Pancreas (tissue), 10 donors: ENCODE results near the gene CGREF1. TPM values are rescaled to one million over a fixed set of nuclear protein-coding genes. Genes with fewer than 3 reads are reported as not detected.

Experiments
- ATAC-seq, 4 donors: fragments of 200-7000 bp; cut with Tn5 transposase; one replicate each; pipeline versions ENCODE4 v1.8.0 to v1.9.1; 2020; ENCODE audit warnings: mild to moderate bottlenecking in 4 of 4, moderate library complexity in 4 of 4
- DNase-seq, 6 donors: peaks; one replicate each; pipeline ENCODE4 v3.0.0-alpha.2; 2020
- FAIRE-seq: peaks from 2 replicates; lab custom pipeline; 2012; peaks lifted over from hg19 to GRCh38; lab: Jason Lieb, UNC
- H3K27ac ChIP-seq, 4 donors: fragments of 200-600 bp; sonication (generic); 1 replicate in 3 of 4; 2 replicates in 1 of 4; pipeline versions ENCODE4 v1.5.0 to v1.8.0; 2020
- H3K27me3 ChIP-seq, 4 donors: fragments of 200-600 bp; one replicate each; pipeline ENCODE4 v1.8.0; 2021
- H3K36me3 ChIP-seq, 3 donors: fragments of 200-600 bp; sonication (generic) in 1 of 3; one replicate each; pipeline versions ENCODE4 v1.5.0 to v1.8.0; 2020 to 2021
- H3K4me1 ChIP-seq, 3 donors: fragments of 200-600 bp; one replicate each; pipeline ENCODE4 v1.8.0; 2021
- H3K4me3 ChIP-seq, 4 donors: fragments of 200-600 bp; sonication (generic) in 2 of 4; one replicate each; pipeline versions ENCODE4 v1.5.0 to v1.8.0; 2020 to 2021
- H3K9me3 ChIP-seq, 4 donors: fragments of 200-600 bp; one replicate each; pipeline ENCODE4 v1.8.0; 2021
- WGBS, 2 donors: extraction: QIAGEN DNeasy Blood & Tissue Kit; methylation state at CpG; one replicate each; pipeline ENCODE4 v1.1.7; 2013; 5-methylcytosine and 5-hydroxymethylcytosine counted together
- intact Hi-C, 3 donors: fragments of 100-400 bp; cut with DNase I; formaldehyde crosslinking; loops; one replicate each; pipeline versions ENCODE4 v1.11.1 to v1.14.2; 2022
- polyA plus RNA-seq, 2 donors: library from polyadenylated mRNA; stranded (reverse); fragments of 200-250 nt; gene quantifications; one replicate each; pipeline ENCODE4 v1.2.3, GENCODE V29; 2013
- total RNA-seq, 6 donors: library from RNA; stranded (reverse); fragmentation: NEBNext Ultra II Directional in 4 of 6; extraction: Animal tissue kit (Norgen Biotek cat#: 25700) in 4 of 6; gene quantifications; one replicate each; pipeline versions ENCODE4 v1.2.1 to v1.2.4, GENCODE V29; 2021 to 2023
- TF ChIP-seq, protein P1 (sequence below), 4 donors: fragments of 200-600 bp; sonication (generic) in 3 of 4; IDR thresholded peaks; one replicate each; pipeline versions ENCODE4 v1.5.0 to v1.8.0; 2021; ENCODE audit warnings: antibody characterized with exemption in 4 of 4
- donor health status: healthy with polysubstance abuse.
- donor health status: DM: no; HTN: no; CAD: no; lungs with moderate emphysema.
- donor health status: DM: no; HTN: no; CAD: no.
- donor health status: control.
- donor health status: control.
- donor health status: Bipolar disorder and iron deficiency.
- donor health status: DM: yes; HTN: yes; CAD: no.
- donor health status: DM: no; HTN: no; CAD: no.
- donor health status: DM: no; HTN: no; CAD: no.
- donor health status: DM: yes; HTN: yes; CAD: no.

The CGREF1 gene
- total and polyA plus RNA-seq, 8 donors, result 0.42 to 1.2 (median 0.78) TPM; not detected in 1

DNA sequence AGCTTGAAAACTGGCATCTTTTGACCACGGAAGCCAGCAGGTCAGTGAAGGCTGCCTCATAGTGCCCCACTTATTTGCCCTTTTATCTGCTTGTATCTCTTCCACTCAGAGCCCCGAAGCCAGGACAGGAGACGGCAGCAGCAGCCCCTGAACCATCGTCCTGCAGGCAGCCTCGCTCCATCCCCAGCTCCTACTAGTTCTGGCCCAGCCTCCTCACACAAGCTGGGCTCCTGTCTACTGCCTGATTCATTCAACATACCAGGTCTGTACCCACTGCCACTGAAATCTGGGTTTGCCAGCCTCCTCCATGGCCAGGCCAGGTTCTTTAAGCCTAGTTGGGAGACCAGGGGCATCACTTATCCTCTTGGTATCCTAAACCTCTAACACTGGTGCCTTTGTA, 51.5 kb downstream of the CGREF1 start:
- WGBS, 2 donors, result 93 to 95% methylated on average over 5 of the region's 5 CpGs
- TF ChIP-seq, protein P1, sequence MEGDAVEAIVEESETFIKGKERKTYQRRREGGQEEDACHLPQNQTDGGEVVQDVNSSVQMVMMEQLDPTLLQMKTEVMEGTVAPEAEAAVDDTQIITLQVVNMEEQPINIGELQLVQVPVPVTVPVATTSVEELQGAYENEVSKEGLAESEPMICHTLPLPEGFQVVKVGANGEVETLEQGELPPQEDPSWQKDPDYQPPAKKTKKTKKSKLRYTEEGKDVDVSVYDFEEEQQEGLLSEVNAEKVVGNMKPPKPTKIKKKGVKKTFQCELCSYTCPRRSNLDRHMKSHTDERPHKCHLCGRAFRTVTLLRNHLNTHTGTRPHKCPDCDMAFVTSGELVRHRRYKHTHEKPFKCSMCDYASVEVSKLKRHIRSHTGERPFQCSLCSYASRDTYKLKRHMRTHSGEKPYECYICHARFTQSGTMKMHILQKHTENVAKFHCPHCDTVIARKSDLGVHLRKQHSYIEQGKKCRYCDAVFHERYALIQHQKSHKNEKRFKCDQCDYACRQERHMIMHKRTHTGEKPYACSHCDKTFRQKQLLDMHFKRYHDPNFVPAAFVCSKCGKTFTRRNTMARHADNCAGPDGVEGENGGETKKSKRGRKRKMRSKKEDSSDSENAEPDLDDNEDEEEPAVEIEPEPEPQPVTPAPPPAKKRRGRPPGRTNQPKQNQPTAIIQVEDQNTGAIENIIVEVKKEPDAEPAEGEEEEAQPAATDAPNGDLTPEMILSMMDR (IDR thresholded peaks at IDR 0.05), result no peak

DNA sequence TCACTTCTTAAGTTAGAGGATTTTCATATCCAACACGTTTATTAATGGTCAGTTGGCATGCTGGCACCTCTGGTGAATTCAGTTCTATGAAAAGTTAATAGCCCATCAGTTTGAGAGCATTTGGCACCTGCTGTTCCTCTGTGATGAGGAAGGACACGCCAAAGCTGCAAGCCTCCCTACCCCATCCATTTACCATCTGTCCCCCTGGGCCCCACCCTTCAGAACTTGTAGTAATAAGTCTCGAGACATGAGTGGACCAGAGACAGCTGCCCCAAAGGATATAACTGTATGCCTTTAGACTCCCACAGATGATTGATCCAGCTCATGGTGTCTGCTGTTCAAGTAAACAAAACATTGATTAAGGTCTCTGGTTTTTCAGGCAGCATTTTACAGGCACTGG, 53.8 kb downstream of the CGREF1 start:
- no peak overlapping the region for H3K27ac ChIP-seq

More for the DNA sequence above, 51.5 kb downstream of the CGREF1 start:
- ATAC-seq (no peak), DNase-seq (no peak), FAIRE-seq (no peak)
- Histone ChIP-seq H3K36me3 (no peaks in the 10 kb centered on the region), H3K4me3 (no peak overlapping the region), H3K9me3 (no peaks in the 10 kb centered on the region), H3K4me1 (peaks cover 12 to 14% (median 13%) of the 10 kb centered on the region in 3 donors), H3K27me3 (no peaks in the 10 kb centered on the region), H3K27ac (no peak overlapping the region)
- intact Hi-C loops, result no loop called here

DNA sequence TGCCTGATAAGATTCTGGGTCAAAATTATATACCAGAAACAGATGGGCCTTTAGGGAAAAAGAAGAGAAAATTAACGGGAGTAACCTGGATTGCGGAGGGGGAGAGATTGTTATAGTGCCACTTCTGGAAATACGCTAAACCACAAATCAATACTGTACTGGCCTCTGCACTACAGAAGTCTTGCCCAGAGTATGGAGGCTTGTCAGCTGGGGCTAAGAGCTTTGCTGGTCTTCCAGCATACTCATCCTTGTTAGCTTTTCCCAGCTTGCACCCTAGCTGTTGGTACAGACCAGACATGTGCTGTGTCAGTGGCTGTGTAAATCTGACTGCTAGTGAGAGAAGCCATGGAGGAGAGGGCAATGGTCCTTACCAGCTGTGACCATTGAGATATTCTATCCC, 58.6 kb downstream of the CGREF1 start:
- Histone ChIP-seq H3K9me3 (no peaks in the 10 kb centered on the region), H3K4me1 (peaks cover 0 to 13% (median 8%) of the 10 kb centered on the region in 3 donors), H3K27ac (no peak overlapping the region), H3K4me3 (no peak overlapping the region), H3K36me3 (peaks cover 0 to 9% (median 3%) of the 10 kb centered on the region in 3 donors), H3K27me3 (no peaks in the 10 kb centered on the region)
- intact Hi-C loops, result no loop called here
- FAIRE-seq, result no peak
- DNase-seq, result no peak
- WGBS, 2 donors, result 50 to 57% methylated on average over 3 of the region's 3 CpGs
- TF ChIP-seq, protein P1 (IDR thresholded peaks at IDR 0.05), result no peak
- ATAC-seq, result peak in 3 of 4 donors; percentile 26 to 50 (median 37)

More for the DNA sequence above, 53.8 kb downstream of the CGREF1 start:
- H3K9me3 ChIP-seq, result no peaks in the 10 kb centered on the region
- peaks cover 7 to 9% (median 7%) of the 10 kb centered on the region in 3 donors for H3K4me1 ChIP-seq
- no peaks in the 10 kb centered on the region for H3K27me3 ChIP-seq
- ATAC-seq, result no peak
- intact Hi-C loops, result no loop called here
- no peak for DNase-seq
- TF ChIP-seq, protein P1 (IDR thresholded peaks at IDR 0.05), result no peak
- no peak overlapping the region for H3K4me3 ChIP-seq
- FAIRE-seq, result no peak
- 81 to 84% methylated on average over 3 of the region's 3 CpGs for WGBS, 2 donors
- H3K36me3 ChIP-seq, result no peaks in the 10 kb centered on the region

DNA sequence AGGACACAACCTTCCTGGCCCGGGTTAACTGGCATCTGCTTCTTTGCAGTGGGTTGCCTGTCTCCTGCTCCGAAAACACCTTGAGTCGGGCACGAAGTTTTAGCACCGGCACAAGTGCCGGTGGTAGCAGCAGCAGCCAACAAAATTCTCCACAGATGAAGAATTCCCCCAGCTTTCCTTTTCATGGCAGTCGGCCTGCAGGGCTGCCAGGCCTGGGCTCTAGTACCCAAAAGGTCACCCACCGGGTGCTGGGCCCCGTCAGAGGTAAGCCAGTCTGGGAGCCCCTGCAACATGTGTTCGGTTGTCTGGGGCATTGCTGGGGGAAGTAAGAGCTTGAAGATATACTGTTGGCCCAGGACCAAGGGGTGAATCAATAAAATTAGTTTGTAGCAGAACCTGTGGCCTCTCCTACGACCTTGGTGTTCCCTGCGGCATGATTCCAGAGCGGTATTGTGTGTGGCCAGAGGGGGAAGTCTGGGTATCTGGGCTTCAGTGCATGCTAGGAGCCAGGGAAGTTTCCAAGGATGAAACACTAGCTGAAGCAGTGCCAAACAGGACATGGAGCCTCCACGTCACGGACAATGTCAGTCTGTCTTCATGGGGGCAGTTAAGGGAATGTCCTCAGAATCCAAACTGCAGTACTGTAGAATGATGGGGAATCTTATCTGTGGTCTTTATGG, 59.6 kb downstream of the CGREF1 start:
- TF ChIP-seq, protein P1 (IDR thresholded peaks at IDR 0.05), result no peak
- no peak for FAIRE-seq
- Histone ChIP-seq H3K9me3 (no peaks in the 10 kb centered on the region), H3K4me3 (no peak overlapping the region), H3K27ac (peak overlapping the region in 1 of 4 donors; percentile 3), H3K27me3 (no peaks in the 10 kb centered on the region), H3K36me3 (peaks cover 0 to 13% (median 3%) of the 10 kb centered on the region in 3 donors), H3K4me1 (peaks cover 0 to 13% (median 8%) of the 10 kb centered on the region in 3 donors)
- intact Hi-C loops, result no loop called here
- ATAC-seq, result peak; percentile 49 to 81 (median 70)
- peak in 1 of 6 donors; percentile 45 for DNase-seq
- WGBS, 2 donors, result 32 to 35% methylated on average over 15 of the region's 15 CpGs

DNA sequence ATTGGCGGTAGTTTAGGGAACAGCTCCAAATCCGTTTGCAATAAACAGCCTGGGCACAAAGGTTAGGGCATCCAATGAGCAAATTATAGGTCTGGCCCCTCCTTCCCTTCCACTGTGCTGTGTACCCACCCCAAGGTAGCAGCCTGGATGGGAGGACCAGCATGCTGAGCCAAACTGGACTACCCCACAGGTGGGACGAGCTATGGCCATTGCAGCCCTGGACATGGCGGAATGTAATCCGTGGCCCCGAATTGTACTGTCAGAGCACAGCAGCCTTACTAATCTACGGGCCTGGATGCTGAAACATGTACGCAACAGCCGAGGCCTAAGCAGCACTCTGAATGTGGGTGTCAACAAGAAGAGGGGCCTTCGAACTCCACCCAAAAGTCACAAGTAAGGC, 60.7 kb downstream of the CGREF1 start:
- H3K4me1 ChIP-seq, result peaks cover 0 to 13% (median 8%) of the 10 kb centered on the region in 3 donors
- no peak overlapping the region for H3K27ac ChIP-seq
- TF ChIP-seq, protein P1 (IDR thresholded peaks at IDR 0.05), result no peak
- WGBS, 2 donors, result 88 to 91% methylated on average over 10 of the region's 10 CpGs
- H3K4me3 ChIP-seq, result no peak overlapping the region
- DNase-seq (no peak), ATAC-seq (no peak), FAIRE-seq (no peak)
- intact Hi-C loops, result no loop called here
- no peaks in the 10 kb centered on the region for H3K9me3 ChIP-seq
- H3K36me3 ChIP-seq, result peaks cover 0 to 13% (median 3%) of the 10 kb centered on the region in 3 donors
- H3K27me3 ChIP-seq, result no peaks in the 10 kb centered on the region
